ENCODE measurements around the gene HEXIM1.

DNA sequence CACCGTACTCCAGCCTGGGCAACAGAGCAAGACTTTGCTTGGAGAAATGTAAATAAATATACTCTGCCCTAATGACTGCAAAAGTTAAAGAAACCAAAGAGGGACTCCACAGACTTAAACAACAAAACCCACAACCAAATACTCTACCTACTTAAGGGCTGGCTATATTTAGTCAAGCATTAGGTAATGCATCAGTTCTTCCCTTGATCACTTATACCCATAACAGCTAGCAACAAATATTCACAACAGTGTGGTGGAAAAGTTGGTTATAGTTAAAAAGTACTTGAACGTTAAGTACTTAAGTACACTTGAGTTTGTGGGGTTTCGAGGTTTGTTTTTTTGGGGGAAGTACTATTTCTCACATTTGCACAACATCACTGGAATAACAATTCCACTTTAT is 8.0 kb downstream of the HEXIM1 start:
- no peak for TF ChIP-seq EZH2 (IDR thresholded peaks at IDR 0.05)
- no peak for TF ChIP-seq POLR2AphosphoS5 (IDR thresholded peaks at IDR 0.05; ENCODE audit: borderline replicate concordance, low read depth, low read length)
